Activated gamma-delta T cell (primary cell): ENCODE data around the gene PLA2G3.

Experiments
- DNase-seq: peaks from one replicate; lab custom pipeline; 2025; lab: John Stamatoyannopoulos, UW

PLA2G3 gene

GRCh38 chr22:31085928-31086327 lies 54.4 kb downstream of the PLA2G3 start:
- DNase-seq, result no peak

- no peak for DNase-seq
Observed at GRCh38 chr22:31085493-31085824, 54.8 kb downstream of the PLA2G3 start.

DNA sequence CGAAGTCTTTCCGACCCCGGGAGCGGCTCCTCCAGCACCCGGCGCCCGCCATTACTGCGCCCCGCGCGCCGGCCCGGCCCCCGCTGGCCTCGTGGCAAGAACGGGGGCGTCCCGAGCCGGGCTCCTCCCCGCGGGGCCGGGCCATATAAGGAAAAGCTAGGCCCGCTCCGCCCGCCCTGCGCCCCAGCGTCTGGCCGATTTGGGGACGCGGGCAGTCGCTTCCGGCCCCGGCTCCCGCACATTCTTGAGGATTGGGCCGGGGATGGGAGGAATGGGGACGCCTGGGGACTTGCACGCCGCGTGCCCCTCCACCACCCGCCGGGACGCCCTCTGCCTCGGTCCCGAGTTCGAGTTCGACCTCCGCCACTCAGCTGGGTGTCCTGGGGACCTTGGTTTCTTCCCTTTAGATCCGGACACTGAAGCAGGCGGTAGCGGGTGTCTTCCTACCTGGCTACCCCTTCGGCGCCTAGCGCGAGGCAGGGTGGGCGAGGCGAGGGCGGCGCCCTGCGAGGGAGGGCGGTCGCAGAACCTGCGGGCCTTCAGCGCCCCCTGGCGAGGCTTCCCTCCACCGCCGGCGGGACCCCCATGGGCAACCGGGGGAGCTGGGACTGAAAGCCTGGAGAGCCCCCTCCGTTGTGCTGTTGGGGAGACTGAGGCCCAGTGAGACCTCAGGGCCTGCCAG lies 55.4 kb downstream of the PLA2G3 start:
- DNase-seq, result peak; percentile 76
